K562 (cell line): ENCODE data around the gene OR2V1.

Experiments
- CHCHD3 ChIP-seq: fragments of 250-450 bp; sonication (Bioruptor Pico); IDR thresholded peaks from 2 replicates; pipeline ENCODE4 v2.1.2; 2022; ENCODE audit warnings: mild to moderate bottlenecking
- ZBTB2 ChIP-seq: fragments of 450-650 bp; IDR thresholded peaks from 2 replicates; pipeline ENCODE4 v1.6.1; 2016; ENCODE audit warnings: antibody characterized with exemption

- no peak for TF ChIP-seq ZBTB2
- TF ChIP-seq CHCHD3: no peak
Measured at GRCh38 chr5:181124526-181124925, 6.4 kb downstream of the OR2V1 start.
